Right ventricle myocardium superior (tissue), 1 donor: ENCODE measurements around the gene CEP350. TPM values are rescaled to one million over a fixed set of nuclear protein-coding genes. Genes with fewer than 3 reads are reported as not detected.

Experiments
- ATAC-seq: fragments of 200-7000 bp; cut with Tn5 transposase; one replicate; pipeline ENCODE4 v1.9.1; 2020; ENCODE audit warnings: mild to moderate bottlenecking; ENCODE audit not compliant: poor library complexity
- DNase-seq: peaks from one replicate; pipeline ENCODE4 v3.0.0-alpha.2; 2020
- intact Hi-C: fragments of 100-400 bp; cut with DNase I; formaldehyde crosslinking; loops from one replicate; pipeline ENCODE4 v1.11.2; 2022
- total RNA-seq: library from RNA; stranded (reverse); fragmentation: NEBNext Ultra II Directional; extraction: Animal tissue kit (Norgen Biotek cat#: 25700); gene quantifications from one replicate; pipeline ENCODE4 v1.2.1, GENCODE V29; 2021
- donor health status: DM: no; HTN: yes; CAD: no; lungs with severe emphysema.

The CEP350 gene
- total RNA-seq, 1 donor from 2014 or later, result 27.2 TPM

DNA sequence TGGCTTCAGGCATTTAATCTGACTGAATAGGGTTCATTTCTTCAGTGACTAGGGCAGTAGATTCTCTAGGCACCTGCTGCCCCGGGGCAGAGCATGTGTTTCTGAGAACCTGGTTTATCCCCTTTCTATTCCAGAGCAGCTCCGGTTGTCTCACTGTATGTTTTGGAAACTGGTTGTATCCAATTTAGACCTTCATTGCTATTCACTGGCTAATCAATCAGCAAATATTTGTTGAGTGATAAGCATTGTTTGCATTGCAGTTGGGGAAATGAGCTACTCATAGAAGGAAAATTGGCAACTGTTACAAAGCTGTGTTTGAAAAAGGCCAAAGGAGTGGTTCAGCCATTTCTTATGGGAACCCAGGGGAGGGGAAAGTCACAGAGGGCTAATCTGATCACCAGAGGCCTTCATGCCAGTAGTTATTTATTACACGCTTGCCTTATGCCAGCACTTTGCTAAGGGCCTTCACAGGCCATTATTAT lies 203.0 kb downstream of the CEP350 start:
- ATAC-seq (no peak), DNase-seq (no peak)
- intact Hi-C loops, result no loop called here

DNA sequence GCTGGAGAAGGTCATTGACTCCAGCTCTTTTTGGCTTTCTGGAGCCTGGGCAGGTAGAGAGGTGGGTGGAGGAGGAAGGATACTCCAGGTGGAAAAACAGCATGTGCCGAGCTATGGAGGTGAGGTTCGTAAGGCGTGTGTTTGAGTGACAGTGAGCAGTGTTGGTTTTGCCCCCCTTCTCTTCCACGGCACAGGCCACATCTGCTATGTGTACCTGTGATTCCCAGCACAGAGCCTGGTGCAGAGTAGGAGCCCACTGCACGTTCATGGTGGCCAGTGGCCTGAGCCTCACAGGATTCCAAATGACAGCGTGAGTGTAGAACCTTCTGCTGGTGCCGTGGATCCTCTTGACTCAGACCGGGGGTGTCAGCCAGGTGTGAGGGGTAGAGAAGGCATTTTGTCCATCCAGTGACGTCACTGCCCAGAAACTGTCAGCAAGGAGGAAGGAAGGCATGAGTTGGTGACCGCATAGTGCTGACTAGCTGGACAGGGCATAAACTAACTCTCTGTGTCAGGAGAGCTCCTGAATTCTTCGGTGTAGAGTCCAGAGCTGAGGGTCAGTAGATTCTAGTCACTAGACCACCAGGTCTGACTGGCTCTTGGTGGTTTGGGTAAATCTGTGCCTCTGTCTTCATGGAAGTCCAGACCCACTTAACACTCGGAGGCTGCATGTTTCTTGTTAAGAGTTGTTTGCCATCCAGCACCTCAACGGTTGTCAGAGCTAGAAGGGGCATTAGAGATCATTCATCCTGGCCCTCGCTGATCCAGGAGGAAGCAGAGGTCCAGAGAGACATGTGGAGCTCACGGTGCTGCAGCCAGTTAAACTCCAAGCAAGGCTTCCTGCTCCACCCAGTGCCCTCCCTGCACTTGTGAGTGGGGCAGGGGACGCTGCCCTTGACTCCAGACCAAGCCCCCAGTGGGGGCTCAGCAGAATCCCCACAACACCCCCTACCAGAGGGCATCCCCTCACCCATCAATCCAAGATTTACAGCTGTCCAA lies 203.8 kb downstream of the CEP350 start:
- DNase-seq (no peak), ATAC-seq (no peak)
- intact Hi-C loops, result no loop called here

DNA sequence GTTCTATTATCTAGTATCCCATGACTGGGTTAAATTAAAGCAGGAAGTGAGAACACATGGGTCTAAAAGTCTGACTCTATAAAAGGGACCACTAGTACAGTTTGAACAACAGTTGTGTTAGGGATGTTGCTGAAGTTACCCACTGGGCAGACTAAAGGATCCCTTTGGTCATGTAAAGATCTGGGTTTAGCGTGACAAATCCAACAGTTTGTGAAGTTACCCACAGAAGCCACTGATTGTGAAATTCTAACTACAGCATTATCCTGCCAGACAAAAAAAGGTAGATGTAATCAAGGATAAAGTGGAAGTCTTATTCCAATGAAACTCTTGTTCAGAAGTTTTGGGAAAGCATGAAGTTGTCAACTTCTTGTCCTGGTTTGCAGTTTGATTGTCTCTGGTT lies 205.7 kb downstream of the CEP350 start:
- intact Hi-C loops, result no loop called here
- DNase-seq (no peak), ATAC-seq (no peak)

DNA sequence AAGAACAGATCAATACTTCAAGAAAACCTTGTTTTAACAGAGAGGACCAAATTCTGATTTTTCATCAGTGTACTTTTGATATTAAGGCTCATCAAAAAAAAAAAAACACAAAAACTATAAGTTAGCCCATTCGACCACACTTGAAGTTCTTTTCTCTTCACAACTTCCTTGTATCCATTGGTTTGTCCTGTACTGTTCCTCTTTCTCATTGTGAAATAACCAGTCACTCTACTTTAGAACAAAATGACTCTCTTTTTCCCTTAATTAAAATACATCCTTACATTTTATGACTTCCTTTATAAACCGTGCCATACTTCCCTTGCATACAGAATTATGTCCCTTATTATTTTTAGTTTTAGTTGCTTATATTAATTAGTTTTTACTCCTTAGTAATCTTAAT lies 208.4 kb downstream of the CEP350 start:
- ATAC-seq (no peak), DNase-seq (no peak)
- intact Hi-C loops, result no loop called here

Other genes starting within 250 kb of the CEP350 start
- 0.22 TPM for gene FAM163A, start 211.5 kb upstream of the CEP350 start, total RNA-seq
- 42.8 TPM for gene TOR1AIP2, start 77.0 kb upstream of the CEP350 start, total RNA-seq
- gene TOR1AIP1, start 72.5 kb upstream of the CEP350 start, total RNA-seq, result 35.3 TPM
- gene QSOX1, start 200.1 kb downstream of the CEP350 start, total RNA-seq, result 97.8 TPM